HG02798 (cell line): ENCODE data around the gene PEX14.

Source experiments
- ATAC-seq: cut with Tn5 transposase; IDR thresholded peaks from one replicate; pipeline ENCODE4 v1.9.1; 2021; ENCODE audit warnings: mild to moderate bottlenecking; ENCODE audit not compliant: unreplicated experiment, poor library complexity

Gene PEX14

GRCh38 chr1:10537082-10537766 lies 62.5 kb downstream of the PEX14 start:
- ATAC-seq: no peak

GRCh38 chr1:10538646-10539355 lies 64.1 kb downstream of the PEX14 start:
- no peak for ATAC-seq

GRCh38 chr1:10539411-10540043 lies 64.8 kb downstream of the PEX14 start:
- ATAC-seq: no peak

GRCh38 chr1:10540277-10541005 lies 65.7 kb downstream of the PEX14 start:
- no peak for ATAC-seq

- no peak for ATAC-seq
Measured at GRCh38 chr1:10541286-10541685, 66.5 kb downstream of the PEX14 start.

GRCh38 chr1:10544239-10544638 lies 69.5 kb downstream of the PEX14 start:
- no peak for ATAC-seq

GRCh38 chr1:10546896-10547295 lies 72.1 kb downstream of the PEX14 start:
- no peak for ATAC-seq

- no peak for ATAC-seq
Measured at GRCh38 chr1:10549904-10550664, 75.3 kb downstream of the PEX14 start.

GRCh38 chr1:10553118-10553517 lies 78.4 kb downstream of the PEX14 start:
- no peak for ATAC-seq

GRCh38 chr1:10555635-10556429 lies 81.1 kb downstream of the PEX14 start:
- no peak for ATAC-seq

GRCh38 chr1:10556430-10557005 lies 81.8 kb downstream of the PEX14 start:
- ATAC-seq: no peak

- no peak for ATAC-seq
Measured at GRCh38 chr1:10557714-10558113, 83.0 kb downstream of the PEX14 start.

GRCh38 chr1:10559386-10559785 lies 84.6 kb downstream of the PEX14 start:
- no peak for ATAC-seq

- no peak for ATAC-seq
Measured at GRCh38 chr1:10561497-10561896, 86.7 kb downstream of the PEX14 start.

- ATAC-seq: no peak
Measured at GRCh38 chr1:10561955-10562354, 87.2 kb downstream of the PEX14 start.

- no peak for ATAC-seq
Measured at GRCh38 chr1:10564063-10564462, 89.3 kb downstream of the PEX14 start.

- ATAC-seq: no peak
Measured at GRCh38 chr1:10569531-10569930, 94.8 kb downstream of the PEX14 start.

GRCh38 chr1:10575616-10576015 lies 100.9 kb downstream of the PEX14 start:
- ATAC-seq: no peak

- no peak for ATAC-seq
Measured at GRCh38 chr1:10578070-10578469, 103.3 kb downstream of the PEX14 start.
